Astrocyte (in vitro differentiated cells and primary cell): ENCODE data around the gene PGA3. TPM values are rescaled to one million over a fixed set of nuclear protein-coding genes. Genes with fewer than 3 reads are reported as not detected.

Source experiments
- DNase-seq: peaks from one replicate; pipeline ENCODE4 v3.0.0-alpha.2; 2010; ENCODE audit warnings: low read depth
- FAIRE-seq: peaks from 2 replicates; lab custom pipeline; 2011; peaks lifted over from hg19 to GRCh38; lab: Jason Lieb, UNC
- H2AFZ ChIP-seq: 2 replicates; pipeline ENCODE4 v1.6.0; 2012; ENCODE audit warnings: low read depth, low read length, inconsistent platforms
- H3K27ac ChIP-seq: 2 replicates; pipeline ENCODE4 v1.5.1; 2011; ENCODE audit warnings: low read depth, low read length, inconsistent platforms
- H3K27me3 ChIP-seq: 2 replicates; pipeline ENCODE4 v1.6.0; 2011; ENCODE audit warnings: low read length, inconsistent platforms; ENCODE audit not compliant: insufficient read depth
- H3K36me3 ChIP-seq: 2 replicates; pipeline ENCODE4 v1.5.1; 2011; ENCODE audit warnings: low read length, inconsistent platforms; ENCODE audit not compliant: insufficient read depth
- H3K4me1 ChIP-seq: 2 replicates; pipeline ENCODE4 v1.5.1; 2011; ENCODE audit warnings: low read length, inconsistent platforms; ENCODE audit not compliant: insufficient read depth
- H3K4me2 ChIP-seq: 2 replicates; pipeline ENCODE4 v1.6.0; 2012; ENCODE audit warnings: low read length, inconsistent platforms
- H3K4me3 ChIP-seq: 2 replicates; pipeline ENCODE4 v1.5.1; 2011; ENCODE audit warnings: low read depth, mild to moderate bottlenecking, low read length, inconsistent platforms; ENCODE audit not compliant: insufficient read depth
- H3K79me2 ChIP-seq: 2 replicates; pipeline ENCODE4 v1.6.0; 2012; ENCODE audit warnings: mild to moderate bottlenecking, low read length, inconsistent platforms; ENCODE audit not compliant: insufficient read depth
- H3K9ac ChIP-seq: 2 replicates; pipeline ENCODE4 v1.6.0; 2012; ENCODE audit warnings: mild to moderate bottlenecking, low read length, inconsistent platforms
- H3K9me3 ChIP-seq: 2 replicates; pipeline ENCODE4 v1.5.1; 2012; ENCODE audit warnings: low read depth, mild to moderate bottlenecking, low read length, inconsistent platforms; ENCODE audit not compliant: insufficient read depth
- H4K20me1 ChIP-seq: 2 replicates; pipeline ENCODE4 v1.6.0; 2012; ENCODE audit warnings: low read length, inconsistent platforms; ENCODE audit not compliant: insufficient read depth
- H3K27ac Mint-ChIP-seq: one replicate; pipeline ENCODE4 v1.8.0; 2021; ENCODE audit warnings: mild to moderate bottlenecking, mixed read lengths; ENCODE audit not compliant: unreplicated experiment
- H3K27me3 Mint-ChIP-seq: one replicate; pipeline ENCODE4 v1.8.0; 2021; ENCODE audit warnings: low read depth, mixed read lengths; ENCODE audit not compliant: unreplicated experiment
- H3K36me3 Mint-ChIP-seq: one replicate; pipeline ENCODE4 v1.8.0; 2021; ENCODE audit warnings: low read depth, mixed read lengths; ENCODE audit not compliant: unreplicated experiment
- H3K4me1 Mint-ChIP-seq: one replicate; pipeline ENCODE4 v1.8.0; 2021; ENCODE audit warnings: low read depth, mixed read lengths; ENCODE audit not compliant: unreplicated experiment
- H3K4me3 Mint-ChIP-seq: one replicate; pipeline ENCODE4 v1.8.0; 2021; ENCODE audit warnings: mild to moderate bottlenecking, moderate library complexity, mixed read lengths; ENCODE audit not compliant: unreplicated experiment
- H3K9me3 Mint-ChIP-seq: one replicate; pipeline ENCODE4 v1.8.0; 2021; ENCODE audit warnings: mild to moderate bottlenecking, mixed read lengths; ENCODE audit not compliant: unreplicated experiment
- EZH2 ChIP-seq: IDR thresholded peaks from 2 replicates; pipeline ENCODE4 v1.6.1; 2012; ENCODE audit warnings: mild to moderate bottlenecking, low read length, inconsistent platforms; ENCODE audit not compliant: insufficient read depth
- total RNA-seq: library from RNA; stranded (reverse); gene quantifications from 2 replicates; pipeline ENCODE4 v1.2.1, GENCODE V29; 2021
- TF ChIP-seq, protein P1 (sequence below): IDR thresholded peaks from 2 replicates; pipeline ENCODE4 v1.5.1; 2011; ENCODE audit warnings: low read depth, mild to moderate bottlenecking, inconsistent platforms, low read length, moderate library complexity; ENCODE audit not compliant: insufficient read depth

Gene PGA3
- total RNA-seq, 1 donor from 2014 or later, result 0.43 TPM

DNA sequence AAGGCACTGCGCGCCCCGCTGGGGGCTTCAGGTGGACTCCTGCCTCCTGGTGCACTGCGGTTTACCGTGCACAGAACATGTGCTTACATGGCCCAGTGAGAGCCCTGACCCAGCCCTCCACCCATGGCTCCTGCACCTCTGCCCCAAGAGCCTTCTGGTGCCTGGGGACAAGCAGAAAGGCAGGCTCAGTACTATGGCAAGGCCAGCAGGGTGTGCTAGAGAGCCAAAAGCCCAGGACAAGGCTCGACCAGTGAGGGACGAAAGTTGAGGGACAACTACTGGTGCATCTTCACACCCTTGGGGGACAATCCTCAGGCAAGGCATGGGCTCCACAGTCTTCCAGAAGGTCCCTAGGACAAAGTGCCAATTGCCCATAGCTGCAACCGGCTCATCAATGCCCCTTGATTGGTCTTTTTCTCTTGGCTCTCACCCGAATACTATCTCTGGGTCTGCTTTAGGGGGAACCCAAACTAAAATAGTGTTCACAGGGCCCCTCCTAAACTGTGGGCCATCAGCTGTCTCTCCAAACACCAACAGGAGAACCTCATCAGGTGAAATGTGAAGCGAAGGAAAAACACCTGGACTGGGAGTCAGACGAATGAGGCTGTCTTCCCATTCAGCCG, 51.2 kb downstream of the PGA3 start:
- Histone ChIP-seq H3K9ac (no peak overlapping the region), H3K36me3 (no peaks in the 10 kb centered on the region), H4K20me1 (no peaks in the 10 kb centered on the region), H3K4me2 (no peak overlapping the region), H3K27ac (no peak overlapping the region), H2AFZ (no peak overlapping the region), H3K4me3 (no peak overlapping the region), H3K79me2 (no peaks in the 10 kb centered on the region), H3K9me3 (no peaks in the 10 kb centered on the region), H3K27me3 (peaks cover 2% of the 10 kb centered on the region), H3K4me1 (no peaks in the 10 kb centered on the region)
- DNase-seq (no peak), FAIRE-seq (no peak)
- Mint-ChIP-seq H3K4me1 (no peaks in the 10 kb centered on the region), H3K4me3 (no peak overlapping the region), H3K36me3 (peaks cover 9% of the 10 kb centered on the region), H3K27me3 (peaks cover 16% of the 10 kb centered on the region), H3K9me3 (no peaks in the 10 kb centered on the region), H3K27ac (no peak overlapping the region)
- TF ChIP-seq, protein P1, sequence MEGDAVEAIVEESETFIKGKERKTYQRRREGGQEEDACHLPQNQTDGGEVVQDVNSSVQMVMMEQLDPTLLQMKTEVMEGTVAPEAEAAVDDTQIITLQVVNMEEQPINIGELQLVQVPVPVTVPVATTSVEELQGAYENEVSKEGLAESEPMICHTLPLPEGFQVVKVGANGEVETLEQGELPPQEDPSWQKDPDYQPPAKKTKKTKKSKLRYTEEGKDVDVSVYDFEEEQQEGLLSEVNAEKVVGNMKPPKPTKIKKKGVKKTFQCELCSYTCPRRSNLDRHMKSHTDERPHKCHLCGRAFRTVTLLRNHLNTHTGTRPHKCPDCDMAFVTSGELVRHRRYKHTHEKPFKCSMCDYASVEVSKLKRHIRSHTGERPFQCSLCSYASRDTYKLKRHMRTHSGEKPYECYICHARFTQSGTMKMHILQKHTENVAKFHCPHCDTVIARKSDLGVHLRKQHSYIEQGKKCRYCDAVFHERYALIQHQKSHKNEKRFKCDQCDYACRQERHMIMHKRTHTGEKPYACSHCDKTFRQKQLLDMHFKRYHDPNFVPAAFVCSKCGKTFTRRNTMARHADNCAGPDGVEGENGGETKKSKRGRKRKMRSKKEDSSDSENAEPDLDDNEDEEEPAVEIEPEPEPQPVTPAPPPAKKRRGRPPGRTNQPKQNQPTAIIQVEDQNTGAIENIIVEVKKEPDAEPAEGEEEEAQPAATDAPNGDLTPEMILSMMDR, result peak; percentile 75
- no peak for TF ChIP-seq EZH2

DNA sequence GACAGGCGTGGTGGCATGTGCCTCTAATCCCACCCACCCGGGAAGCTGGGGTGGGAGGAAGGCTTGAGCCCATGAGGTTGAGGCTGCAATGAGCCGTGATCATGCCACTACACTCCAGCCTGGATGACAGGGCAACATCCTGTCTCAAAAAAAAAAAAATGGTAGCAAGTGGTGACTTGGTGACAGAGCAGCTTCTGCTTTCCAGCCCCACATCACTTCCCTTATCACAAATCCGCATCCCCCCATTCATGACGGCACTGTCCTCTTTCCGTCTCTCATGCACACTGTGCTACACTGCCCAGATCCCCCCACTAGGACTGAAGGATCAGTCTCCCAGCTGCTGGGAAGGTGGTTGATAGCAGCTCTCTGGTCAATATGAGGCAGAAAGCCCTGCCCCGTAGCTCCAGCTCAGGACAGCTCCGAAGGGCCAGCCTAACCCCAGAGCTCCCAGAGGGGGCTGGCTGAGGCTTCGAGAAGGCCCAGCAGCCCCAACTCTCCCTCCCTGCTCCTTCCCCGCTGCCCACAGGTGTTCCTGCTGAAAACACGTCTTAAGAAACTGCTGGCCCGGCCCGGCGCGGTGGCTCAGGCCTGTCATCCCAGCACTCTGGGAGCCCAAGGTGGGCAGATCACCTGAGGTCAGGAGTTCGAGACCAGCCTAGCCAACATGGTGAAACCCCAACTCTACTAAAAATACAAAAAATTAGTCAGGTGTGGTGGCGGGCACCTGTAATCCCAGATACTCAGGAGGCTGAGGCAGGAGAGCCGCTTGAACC, 53.6 kb downstream of the PGA3 start:
- H3K27me3 ChIP-seq, result peaks cover 2% of the 10 kb centered on the region
- H3K27me3 Mint-ChIP-seq, result peaks cover 10% of the 10 kb centered on the region
- H3K4me1 ChIP-seq, result no peaks in the 10 kb centered on the region
- no peaks in the 10 kb centered on the region for H3K9me3 Mint-ChIP-seq
- no peaks in the 10 kb centered on the region for H3K4me1 Mint-ChIP-seq
- no peak overlapping the region for H3K27ac ChIP-seq
- peaks cover 13% of the 10 kb centered on the region for H3K36me3 Mint-ChIP-seq
- H3K79me2 ChIP-seq, result no peaks in the 10 kb centered on the region
- no peak overlapping the region for H3K4me3 Mint-ChIP-seq
- FAIRE-seq (no peak), DNase-seq (no peak)
- H3K27ac Mint-ChIP-seq, result peak overlapping the region; percentile 64
- no peak overlapping the region for H2AFZ ChIP-seq
- H3K4me2 ChIP-seq, result no peak overlapping the region
- H3K9me3 ChIP-seq, result no peaks in the 10 kb centered on the region
- no peak overlapping the region for H3K9ac ChIP-seq
- no peak for TF ChIP-seq EZH2
- TF ChIP-seq, protein P1, result no peak
- no peaks in the 10 kb centered on the region for H4K20me1 ChIP-seq
- H3K36me3 ChIP-seq, result no peaks in the 10 kb centered on the region
- H3K4me3 ChIP-seq, result no peak overlapping the region

DNA sequence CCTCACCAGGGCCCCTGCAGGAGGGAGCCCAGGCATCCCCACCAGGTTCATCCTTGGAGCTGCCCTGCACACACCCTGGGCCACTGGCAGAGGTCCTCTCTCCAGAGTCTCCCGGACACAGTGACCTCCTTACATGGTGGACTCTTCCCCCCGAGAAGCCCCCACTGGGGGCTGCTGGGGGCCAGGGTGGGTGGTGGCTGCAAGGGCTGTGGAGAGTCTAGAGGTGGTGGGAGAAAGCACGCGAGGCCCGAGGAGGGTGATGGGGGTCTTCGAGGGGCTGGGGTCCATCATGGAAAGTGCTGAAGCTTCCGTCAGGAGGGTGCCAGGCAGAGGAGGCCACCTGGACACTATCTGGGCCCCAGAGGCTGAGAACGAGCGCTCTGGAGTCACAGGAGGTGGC, 55.2 kb downstream of the PGA3 start:
- Histone ChIP-seq H3K4me1 (no peaks in the 10 kb centered on the region), H3K9me3 (no peaks in the 10 kb centered on the region), H3K4me2 (no peak overlapping the region), H3K79me2 (no peaks in the 10 kb centered on the region), H3K4me3 (no peak overlapping the region), H3K36me3 (no peaks in the 10 kb centered on the region), H4K20me1 (no peaks in the 10 kb centered on the region), H2AFZ (no peak overlapping the region), H3K27ac (no peak overlapping the region), H3K27me3 (peaks cover under 1% of the 10 kb centered on the region), H3K9ac (no peak overlapping the region)
- TF ChIP-seq EZH2, result no peak
- TF ChIP-seq, protein P1, result no peak
- DNase-seq (no peak), FAIRE-seq (no peak)
- no peak overlapping the region for H3K27ac Mint-ChIP-seq
- H3K9me3 Mint-ChIP-seq, result no peaks in the 10 kb centered on the region
- peaks cover 13% of the 10 kb centered on the region for H3K36me3 Mint-ChIP-seq
- H3K4me1 Mint-ChIP-seq, result no peaks in the 10 kb centered on the region
- peaks cover 5% of the 10 kb centered on the region for H3K27me3 Mint-ChIP-seq
- H3K4me3 Mint-ChIP-seq, result no peak overlapping the region
